NCI-H510A (cell line): ENCODE data around the gene GAS7.
"Not testable (repeated sequence)": the region's sequence is repeated elsewhere in the genome, so short reads cannot be mapped to it uniquely, and the experiment has no call there.

ENCODE experiments used
- DNase-seq: peaks from one replicate; lab custom pipeline; 2025; lab: John Stamatoyannopoulos, UW

The GAS7 gene

GRCh38 chr17:9942885-9943284 lies 255.5 kb downstream of the GAS7 start:
- DNase-seq, result no peak

- no peak for DNase-seq
Observed at GRCh38 chr17:9941305-9941704, 257.1 kb downstream of the GAS7 start.

GRCh38 chr17:9940841-9941240 lies 257.6 kb downstream of the GAS7 start:
- DNase-seq, result no peak

GRCh38 chr17:9938764-9939163 lies 259.6 kb downstream of the GAS7 start:
- no peak for DNase-seq

GRCh38 chr17:9937901-9938300 lies 260.5 kb downstream of the GAS7 start:
- no peak for DNase-seq

GRCh38 chr17:9937241-9937761 lies 261.1 kb downstream of the GAS7 start:
- DNase-seq, result no peak

- no peak for DNase-seq
Observed at GRCh38 chr17:9936095-9936494, 262.3 kb downstream of the GAS7 start.

- DNase-seq, result no peak
Observed at GRCh38 chr17:9935408-9935807, 263.0 kb downstream of the GAS7 start.

- DNase-seq, result no peak
Observed at GRCh38 chr17:9934331-9934730, 264.1 kb downstream of the GAS7 start.

GRCh38 chr17:9932491-9932890 lies 265.9 kb downstream of the GAS7 start:
- no peak for DNase-seq

GRCh38 chr17:9931144-9931741 lies 267.2 kb downstream of the GAS7 start:
- no peak for DNase-seq

GRCh38 chr17:9929871-9930270 lies 268.5 kb downstream of the GAS7 start:
- no peak for DNase-seq

GRCh38 chr17:9928601-9929333 lies 269.6 kb downstream of the GAS7 start:
- DNase-seq, result no peak

GRCh38 chr17:9926150-9926804 lies 272.1 kb downstream of the GAS7 start:
- DNase-seq, result no peak

- no peak for DNase-seq
Observed at GRCh38 chr17:9925457-9925856, 272.9 kb downstream of the GAS7 start.

GRCh38 chr17:9924735-9925191 lies 273.6 kb downstream of the GAS7 start:
- no peak for DNase-seq

GRCh38 chr17:9922012-9922848 lies 276.2 kb downstream of the GAS7 start:
- no peak for DNase-seq

GRCh38 chr17:9921216-9921615 lies 277.2 kb downstream of the GAS7 start:
- not testable (repeated sequence) for DNase-seq

GRCh38 chr17:9918804-9919352 lies 279.5 kb downstream of the GAS7 start:
- DNase-seq, result no peak

- DNase-seq, result no peak
Observed at GRCh38 chr17:9918352-9918751, 280.1 kb downstream of the GAS7 start.

- DNase-seq, result no peak
Observed at GRCh38 chr17:9917801-9918200, 280.6 kb downstream of the GAS7 start.

- no peak for DNase-seq
Observed at GRCh38 chr17:9917131-9917530, 281.3 kb downstream of the GAS7 start.
